ENCODE results near the gene RARRES1.
A peak's percentile ranks its signal among the peaks of the same experiment; 100 is the strongest.

Gene RARRES1

DNA sequence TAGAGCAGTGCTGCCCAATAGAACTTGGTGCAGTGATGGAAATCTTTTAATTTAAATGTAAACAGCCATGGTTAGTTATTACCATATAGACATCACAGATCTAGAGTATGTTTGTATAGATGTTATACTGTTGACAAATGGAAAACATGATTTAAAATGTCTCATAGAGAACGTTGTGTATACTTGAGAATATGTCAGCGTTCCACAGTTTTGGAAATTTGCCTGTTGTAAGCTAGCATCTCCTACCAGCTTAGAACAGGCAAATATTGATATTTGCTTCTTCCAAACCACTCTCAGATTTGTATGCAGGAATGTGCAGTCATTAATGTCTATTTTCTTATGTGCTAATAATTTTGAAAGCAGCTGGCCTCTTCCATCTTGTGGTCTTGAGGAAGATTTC, 51.4 kb downstream of the RARRES1 start:
- DNase-seq = no peak

DNA sequence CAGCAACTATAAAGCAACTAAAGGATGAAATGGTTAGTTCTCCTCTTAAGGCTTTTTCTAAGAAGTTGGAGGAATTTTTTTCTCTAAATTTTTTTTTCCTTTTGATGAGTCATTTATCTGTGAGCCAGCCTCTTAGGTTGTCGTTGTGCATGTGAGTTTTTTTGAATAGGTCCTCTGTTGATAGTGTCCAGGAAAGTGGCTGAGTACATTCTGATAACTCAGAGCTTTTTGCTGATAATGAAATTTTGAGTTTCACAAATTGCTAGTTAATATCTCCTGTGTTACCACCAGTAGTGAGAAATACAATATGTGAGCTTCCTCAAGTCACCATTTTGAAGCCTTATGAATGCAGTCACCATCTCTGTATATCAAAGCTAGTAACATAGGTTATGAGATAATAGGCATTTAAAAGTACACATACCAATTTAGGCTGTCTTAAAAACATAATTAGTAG, 52.7 kb downstream of the RARRES1 start:
- DNase-seq = no peak

DNA sequence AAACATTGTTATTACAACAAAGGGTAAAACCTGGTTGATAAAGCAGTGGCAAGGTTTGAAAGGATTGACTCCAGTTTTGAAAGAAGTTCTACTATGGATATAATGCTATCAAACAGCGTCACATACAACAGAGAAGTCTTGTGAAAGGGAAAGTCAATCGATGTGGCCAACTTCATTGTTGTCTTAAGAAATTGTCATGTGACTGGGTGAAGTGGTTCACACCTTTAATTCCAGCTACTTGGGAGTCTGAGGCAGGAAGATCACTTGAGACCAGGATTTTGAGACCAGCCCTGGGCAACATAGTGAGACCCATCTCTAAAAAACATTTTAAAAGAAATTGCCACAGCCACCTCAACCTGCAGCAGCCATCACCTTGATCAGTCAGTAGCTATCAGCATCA, 53.6 kb downstream of the RARRES1 start:
- DNase-seq = no peak

DNA sequence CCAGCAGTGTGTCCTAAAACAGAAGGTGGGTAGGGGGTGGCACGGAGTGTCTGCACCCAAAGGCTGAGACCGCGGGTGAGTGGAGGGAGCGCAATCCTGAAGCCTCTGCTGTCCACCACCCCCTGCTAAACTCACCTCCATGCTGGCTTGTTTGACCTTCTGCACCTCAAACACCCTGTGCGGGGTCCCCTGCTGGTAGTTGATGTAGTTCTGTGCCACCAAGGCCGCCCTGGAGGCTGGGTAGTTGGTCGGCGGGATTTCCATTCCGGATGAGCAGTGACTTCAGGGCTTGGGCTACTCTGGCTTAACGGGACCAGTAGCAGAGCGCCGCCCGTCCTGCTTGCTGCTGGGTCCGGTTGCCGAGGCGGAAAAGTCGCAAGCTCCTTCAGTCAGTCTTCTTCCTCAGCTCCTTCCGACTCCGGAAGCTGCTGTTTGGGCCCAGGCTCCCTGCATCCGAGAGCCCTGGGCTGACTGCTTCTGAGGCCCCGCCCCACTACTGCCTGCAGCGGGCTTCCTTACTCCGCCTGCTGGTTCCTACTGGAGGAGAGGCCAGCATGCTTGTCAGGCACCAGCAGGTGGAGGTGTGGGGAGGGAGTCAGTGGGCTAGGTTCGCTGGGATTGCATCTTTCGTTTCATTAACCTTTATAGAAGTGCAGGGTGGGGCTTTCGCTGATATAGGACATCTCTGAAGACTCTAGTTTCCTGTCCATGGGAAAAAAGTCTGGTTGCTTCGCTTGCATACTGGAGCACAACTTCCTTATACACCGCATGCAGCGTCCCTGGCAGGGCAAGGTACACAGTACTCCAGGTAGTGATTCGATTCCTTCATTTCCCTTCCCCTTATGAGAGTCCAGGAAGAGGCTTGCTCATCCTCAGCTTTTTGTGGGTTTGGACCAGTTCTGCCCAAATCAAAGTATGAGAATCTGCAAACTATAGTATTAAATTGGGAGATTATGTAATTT, 59.8 kb downstream of the RARRES1 start, which contains the start of gene LXN:
Gene LXN (minus strand): TSS at position 434 of the 962 bp plus-strand sequence. CDS start 170 bp downstream, at position 264.
- DNase-seq = peak; percentile 84

DNA sequence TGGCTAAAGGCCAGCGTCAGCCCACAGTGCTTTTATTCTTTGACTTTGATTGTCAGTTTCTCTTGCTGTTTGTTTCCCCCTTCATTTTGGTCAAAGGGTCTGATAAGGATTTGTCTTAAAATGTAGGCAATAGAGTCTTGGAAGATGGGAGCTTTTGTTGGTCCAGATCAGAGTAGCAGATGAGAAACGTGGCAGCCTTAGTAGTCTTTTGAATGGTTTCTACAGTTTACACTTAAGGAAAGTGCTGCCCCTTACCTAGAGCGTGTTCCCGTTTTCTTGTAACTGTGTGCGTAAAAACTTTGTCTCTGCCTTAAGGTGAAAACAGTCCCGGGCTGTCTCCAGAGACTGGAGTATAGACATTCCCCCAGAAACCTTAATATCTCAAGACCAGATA, 60.4 kb downstream of the RARRES1 start:
- DNase-seq = no peak

DNA sequence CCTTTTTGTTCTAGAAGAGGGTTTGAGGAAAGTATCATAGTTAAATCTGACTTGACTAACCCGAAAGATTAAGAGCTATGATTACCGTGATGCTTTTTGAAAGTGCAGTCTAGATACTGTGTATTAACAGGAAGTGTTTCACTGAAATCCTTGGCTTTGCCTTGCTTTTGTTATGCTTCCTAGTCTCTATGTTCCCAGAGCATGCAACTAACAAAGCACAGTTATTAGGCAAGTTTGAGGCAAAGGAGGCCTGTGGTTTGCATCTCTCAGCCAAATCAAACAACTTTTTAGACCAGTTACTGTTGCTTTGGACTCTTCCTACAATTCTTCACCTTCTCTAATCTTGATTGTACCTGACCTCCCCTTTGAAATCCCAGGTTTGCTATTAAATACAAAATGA, 63.8 kb downstream of the RARRES1 start:
- DNase-seq = no peak

DNA sequence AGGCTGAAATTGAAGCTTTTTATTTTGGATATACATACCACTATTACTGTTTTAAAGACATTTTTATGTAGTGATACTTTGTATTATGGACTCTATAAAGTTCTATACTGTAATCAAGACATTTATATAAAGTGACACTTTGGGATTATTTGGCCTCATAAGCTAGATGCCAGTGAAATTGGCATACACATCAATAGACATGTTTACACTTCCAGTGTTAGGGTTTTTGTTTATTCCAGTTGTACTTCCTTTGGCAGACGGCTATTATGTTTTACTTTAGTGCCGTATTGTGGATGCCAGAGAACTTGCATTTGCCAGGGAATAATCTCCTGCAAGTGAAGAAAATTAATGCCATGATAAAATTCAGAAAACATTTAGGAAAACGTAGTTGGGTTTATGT, 65.8 kb downstream of the RARRES1 start:
- DNase-seq = no peak

DNA sequence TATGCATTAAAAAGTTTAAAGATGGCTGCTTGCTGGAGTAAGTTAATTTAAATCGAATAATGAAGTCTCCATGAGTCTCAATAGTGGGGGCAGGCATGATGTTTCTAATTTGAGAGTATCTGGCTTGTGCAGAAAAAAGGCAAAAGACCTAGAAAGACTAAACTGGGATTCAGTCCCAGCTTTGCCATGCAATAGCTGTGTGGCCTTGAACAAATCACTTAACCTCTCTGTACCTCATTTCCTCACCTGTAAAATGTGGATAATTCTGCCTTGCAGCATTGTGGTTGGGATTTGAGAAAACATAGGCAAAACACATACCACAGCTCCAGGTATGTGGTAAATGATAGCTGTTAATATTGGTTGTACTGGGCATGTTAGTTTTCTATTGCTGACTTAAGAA, 68.4 kb downstream of the RARRES1 start:
- no peak for DNase-seq

DNA sequence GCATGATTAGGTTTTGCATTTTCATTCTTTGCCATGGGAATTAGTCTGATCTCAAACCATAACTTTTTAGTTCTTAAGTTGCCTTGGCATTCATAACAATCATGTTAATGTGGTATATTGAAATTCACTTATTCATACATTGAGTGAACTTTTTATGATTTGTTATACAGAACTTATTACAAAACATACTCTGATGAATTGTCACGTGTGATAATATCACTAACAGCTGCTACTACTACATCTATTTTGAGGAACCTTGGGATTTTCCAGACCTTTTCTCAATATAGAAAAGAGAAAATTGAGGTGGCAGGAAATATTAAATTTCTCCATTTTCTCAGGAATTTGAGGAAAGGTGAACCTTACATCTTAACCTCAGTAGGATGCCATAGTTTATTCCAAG, 69.0 kb downstream of the RARRES1 start:
- DNase-seq = no peak

DNA sequence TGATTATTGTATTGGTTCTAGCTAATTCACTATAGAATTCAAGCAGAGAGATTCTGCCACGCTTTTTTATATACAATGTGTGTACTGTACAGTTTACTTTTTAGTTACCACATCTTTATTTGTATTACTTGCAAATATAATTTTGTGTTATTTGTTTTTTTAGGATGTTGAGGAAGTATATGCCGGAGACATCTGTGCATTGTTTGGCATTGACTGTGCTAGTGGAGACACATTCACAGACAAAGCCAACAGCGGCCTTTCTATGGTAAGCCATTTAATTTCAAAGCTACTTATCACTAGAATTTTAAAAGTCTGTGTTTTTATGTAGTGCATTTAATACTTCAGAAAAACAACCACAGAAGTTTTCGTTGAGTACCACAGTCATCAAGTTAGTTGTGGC, 71.5 kb downstream of the RARRES1 start:
- no peak for DNase-seq

DNA sequence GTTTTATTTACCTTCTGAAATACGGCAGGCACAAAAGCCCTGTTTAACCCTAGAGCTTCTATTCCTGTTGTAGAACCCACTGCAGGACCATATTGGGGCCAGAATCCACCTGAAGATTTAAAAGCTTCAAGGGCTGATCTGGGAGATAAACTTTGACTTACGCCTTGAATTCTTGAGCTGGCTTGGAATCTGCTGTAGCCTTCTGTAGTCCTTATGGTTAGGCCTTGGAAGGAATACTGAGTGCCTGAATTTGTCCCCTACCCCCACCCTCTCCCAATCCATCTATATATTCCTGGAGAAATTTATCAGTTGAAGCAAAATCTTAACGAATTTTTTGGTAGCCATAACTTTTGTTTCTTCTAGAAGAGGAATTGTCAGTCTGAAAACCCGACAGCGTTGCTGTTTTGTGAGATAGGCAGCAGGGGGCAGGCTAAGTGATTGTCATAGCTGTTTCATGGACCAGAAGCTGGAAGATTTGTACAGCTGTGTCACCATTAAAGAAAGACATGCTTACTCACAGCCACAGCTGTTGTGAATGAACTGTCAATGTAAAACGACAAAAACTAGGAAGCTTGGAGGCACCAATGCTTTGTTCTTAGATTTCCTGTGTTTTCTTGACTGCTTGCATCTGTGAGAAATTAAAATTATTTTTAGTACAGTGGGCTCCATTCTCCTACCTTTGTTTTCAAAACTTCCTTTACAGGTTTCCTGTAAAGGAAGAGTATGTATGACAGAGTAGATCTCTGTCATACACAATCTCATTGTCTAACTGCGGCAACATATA, 72.6 kb downstream of the RARRES1 start:
- DNase-seq = peak; percentile 75

DNA sequence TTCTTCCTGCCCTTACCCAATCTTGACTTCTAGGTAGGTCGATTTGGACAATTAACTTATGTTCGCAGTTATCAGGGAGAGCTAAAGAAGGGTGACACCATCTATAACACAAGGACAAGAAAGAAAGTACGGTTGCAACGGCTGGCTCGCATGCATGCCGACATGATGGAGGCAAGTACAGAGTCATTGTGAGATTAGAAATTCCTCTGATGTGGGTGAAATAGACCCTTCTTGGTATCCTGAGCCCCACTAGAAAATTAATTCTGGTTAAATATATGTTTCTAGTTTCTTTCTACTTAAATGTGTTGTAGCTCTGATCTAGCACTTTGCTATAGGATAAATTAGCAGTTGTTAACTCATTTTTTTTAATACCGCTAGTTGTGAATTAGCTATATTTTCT, 73.4 kb downstream of the RARRES1 start:
- DNase-seq = no peak

DNA sequence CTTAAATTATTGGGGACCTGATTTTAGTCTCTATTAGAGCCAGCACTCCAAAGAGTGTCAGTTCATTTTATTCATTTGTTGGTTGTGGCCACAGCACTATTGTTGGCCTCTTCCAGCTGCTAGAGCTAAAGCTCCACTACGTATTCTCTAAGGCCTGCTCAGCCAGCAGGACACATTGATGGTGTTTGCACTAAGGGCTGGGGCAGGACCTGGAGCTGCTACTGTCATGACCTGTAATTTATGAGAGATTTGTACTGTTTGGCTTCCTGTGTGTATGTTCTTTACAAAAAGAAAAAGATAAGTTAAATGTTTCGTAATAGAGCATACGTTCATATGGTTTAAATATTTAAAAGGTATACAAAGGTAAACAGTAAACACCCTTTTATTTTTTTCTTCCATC, 79.8 kb downstream of the RARRES1 start:
- DNase-seq = no peak

DNA sequence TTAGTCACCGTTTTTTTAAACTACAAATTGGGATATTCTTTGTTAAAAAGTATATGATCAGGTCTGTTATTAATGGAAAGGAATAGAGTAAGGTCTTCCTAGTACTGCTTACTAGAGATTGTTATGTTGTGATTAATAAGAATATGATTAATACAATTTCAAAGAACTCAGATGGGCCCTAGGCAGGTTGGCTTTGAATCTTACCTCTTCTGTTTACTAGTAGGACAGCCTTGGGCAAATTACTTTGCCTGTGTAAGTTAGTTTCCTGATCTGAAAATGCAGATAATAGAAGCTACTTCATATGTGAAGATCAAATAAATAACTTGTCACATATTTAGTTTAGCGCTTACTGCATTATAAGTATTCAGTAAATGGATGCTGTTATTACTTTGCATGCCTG, 81.1 kb downstream of the RARRES1 start:
- no peak for DNase-seq

DNA sequence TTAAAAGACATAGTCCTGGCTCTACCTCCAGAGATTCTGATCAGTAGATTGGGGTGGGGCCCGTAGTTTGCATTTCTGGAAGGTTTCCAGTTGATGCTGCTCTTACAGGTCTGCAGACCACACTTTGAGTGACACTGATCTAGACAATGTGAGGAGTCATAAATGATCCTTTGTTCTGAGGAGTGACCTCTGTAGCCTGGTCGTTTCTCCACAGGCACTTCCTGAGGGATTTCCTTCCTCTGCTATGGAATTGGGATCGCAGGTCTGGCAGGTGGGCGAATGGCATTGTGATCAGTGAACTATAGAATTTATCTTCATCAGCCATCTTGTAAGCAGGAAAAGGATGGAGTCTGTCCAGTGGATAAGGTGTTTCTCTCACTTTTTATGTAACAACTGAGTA, 82.5 kb downstream of the RARRES1 start:
- no peak for DNase-seq
